K562 (cell line): ENCODE results near the gene UCKL1. TPM values are rescaled to one million over a fixed set of nuclear protein-coding genes. Genes with fewer than 3 reads are reported as not detected.

Experiments used
- ATAC-seq: fragments of 200-7000 bp; cut with Tn5 transposase; 3 replicates; pipeline ENCODE4 v1.9.1; 2020; ENCODE audit warnings: moderate library complexity
- BruUV-seq: library from RNA; stranded (reverse); fragments of 400-500 nt; replicated peaks from 2 replicates; lab custom pipeline; 2021; lab: Mats Ljungman, UMichigan
- CTCF ChIA-PET: fragments of 300-600 bp; formaldehyde crosslinking; extraction: SDS; loops from one replicate; lab custom pipeline; 2021; ENCODE audit warnings: low intra/inter-chr PET ratio; lab: Yijun Ruan, JAX
- POLR2A ChIA-PET: fragments of 300-600, 350-650 bp; sonication (Branson Sonifier 250); formaldehyde crosslinking; extraction: SDS; loops from one replicate; lab custom pipeline; 2021; ENCODE audit warnings: antibody characterized with exemption, inconsistent platforms; lab: Yijun Ruan, JAX
- DNase-seq, 4 experiments: peaks; one replicate each; pipeline versions ENCODE4 v3.0.0 to v3.0.0-alpha.2; 2011 to 2018; ENCODE audit warnings: low spot score in 3 of 4, mixed read lengths in 3 of 4; ENCODE audit errors: extremely low read depth in 1 of 4
- FAIRE-seq: peaks from 2 replicates; lab custom pipeline; 2011; peaks lifted over from hg19 to GRCh38; lab: Jason Lieb, UNC
- H2AFZ ChIP-seq: 2 replicates; pipeline ENCODE4 v1.6.0; 2011; ENCODE audit warnings: low read depth, low read length, control low read depth, inconsistent platforms
- H3K27ac ChIP-seq: fragments of 200-600 bp; 3 replicates; pipeline ENCODE4 v1.8.0; 2011; ENCODE audit warnings: low read depth, mild to moderate bottlenecking, control low read depth, inconsistent platforms, low read length, moderate library complexity, mixed read lengths; ENCODE audit errors: extremely low read depth
- H3K27me3 ChIP-seq, 2 experiments: fragments of 300-600 bp in 1 of 2; 2 replicates in 1 of 2; 3 replicates in 1 of 2; pipeline versions ENCODE4 v1.6.0 to v1.8.0; 2011; ENCODE audit warnings: inconsistent platforms in 2 of 2, low read length in 2 of 2, mild to moderate bottlenecking in 1 of 2, mixed read lengths in 1 of 2, moderate library complexity in 1 of 2; ENCODE audit not compliant: control insufficient read depth in 2 of 2, insufficient read depth in 2 of 2
- H3K36me3 ChIP-seq: fragments of 300-600 bp; 3 replicates; pipeline ENCODE4 v1.8.0; 2011; ENCODE audit warnings: mild to moderate bottlenecking, low read length, inconsistent platforms; ENCODE audit not compliant: control insufficient read depth, insufficient read depth
- H3K4me1 ChIP-seq, 2 experiments: fragments of 200-600 bp in 1 of 2; replicated peaks in 1 of 2; 2 replicates in 1 of 2; 3 replicates in 1 of 2; pipeline versions ENCODE4 v1.5.1 to v1.8.0; 2011; ENCODE audit warnings: inconsistent platforms in 2 of 2, low read length in 2 of 2, mild to moderate bottlenecking in 1 of 2, mixed read lengths in 1 of 2, moderate library complexity in 1 of 2; ENCODE audit not compliant: control insufficient read depth in 2 of 2, insufficient read depth in 2 of 2
- H3K4me2 ChIP-seq: 2 replicates; pipeline ENCODE4 v1.6.1; 2011; ENCODE audit warnings: low read length, control low read depth, inconsistent platforms, mixed read lengths; ENCODE audit not compliant: insufficient read depth
- H3K4me3 ChIP-seq: fragments of 200-600 bp; sonication (generic), shearing (Covaris generic); 2 replicates; pipeline ENCODE4 v1.5.1; 2016; ENCODE audit warnings: control low read depth, inconsistent platforms
- H3K79me2 ChIP-seq: fragments of 200-600 bp; 3 replicates; pipeline ENCODE4 v1.8.0; 2011; ENCODE audit warnings: low read length, inconsistent platforms; ENCODE audit not compliant: control insufficient read depth, insufficient read depth
- H3K9ac ChIP-seq, 2 experiments: 2 replicates each; pipeline versions ENCODE4 v1.6.0 to v1.6.1; 2011; ENCODE audit warnings: low read depth in 2 of 2, low read length in 2 of 2, control low read depth in 1 of 2, inconsistent platforms in 1 of 2, mild to moderate bottlenecking in 1 of 2, mixed read lengths in 1 of 2; ENCODE audit not compliant: insufficient read depth in 1 of 2
- H3K9me1 ChIP-seq: one replicate; pipeline ENCODE4 v1.6.0; 2011; ENCODE audit warnings: inconsistent platforms, mild to moderate bottlenecking, low read length, moderate library complexity; ENCODE audit not compliant: control insufficient read depth, insufficient read depth
- H3K9me3 ChIP-seq: replicated peaks from 2 replicates; pipeline ENCODE4 v1.5.1; 2011; ENCODE audit warnings: low read depth, low read length, inconsistent platforms; ENCODE audit not compliant: control insufficient read depth, insufficient read depth
- H4K20me1 ChIP-seq: replicated peaks from 2 replicates; pipeline ENCODE4 v1.6.1; 2011; ENCODE audit warnings: low read length, inconsistent platforms, mixed read lengths; ENCODE audit not compliant: control insufficient read depth, insufficient read depth
- HEY1 ChIP-seq: fragments of 250-450 bp; sonication (Bioruptor Pico); IDR thresholded peaks from 2 replicates; pipeline ENCODE4 v1.5.0; 2020; ENCODE audit warnings: mild to moderate bottlenecking, moderate library complexity, borderline replicate concordance
- NFIC ChIP-seq: fragments of 450-650 bp; IDR thresholded peaks from 2 replicates; pipeline ENCODE4 v1.6.1; 2017; ENCODE audit warnings: mild to moderate bottlenecking, inconsistent platforms
- POLR2AphosphoS2 ChIP-seq: IDR thresholded peaks from 2 replicates; pipeline ENCODE4 v1.6.1; 2012; ENCODE audit warnings: low read length, improper control_type of control experiment
- POLR2G ChIP-seq: fragments of 200-400 bp; formaldehyde crosslinking; IDR thresholded peaks from 2 replicates; pipeline ENCODE4 v1.6.1; 2017; ENCODE audit warnings: low read depth, mild to moderate bottlenecking, antibody characterized with exemption, low read length, moderate library complexity
- RBM22 ChIP-seq: fragments of 200-400 bp; formaldehyde crosslinking; IDR thresholded peaks from 2 replicates; pipeline ENCODE4 v1.6.1; 2018; ENCODE audit warnings: low read length, low read depth; ENCODE audit not compliant: poor library complexity, severe bottlenecking
- SMARCA4 ChIP-seq: fragments of 450-650 bp; IDR thresholded peaks from 2 replicates; pipeline ENCODE4 v1.6.1; 2016
- SNRNP70 ChIP-seq: fragments of 200-400 bp; formaldehyde crosslinking; optimal IDR thresholded peaks from 2 replicates; pipeline ENCODE3; 2017; ENCODE audit warnings: low read depth, low read length
- WGBS: fragments of 100-300 bp; shearing (Covaris generic); methylation state at CpG from one replicate; pipeline ENCODE4 v1.1.6; 2016; ENCODE audit warnings: low coverage, mixed read lengths; ENCODE audit not compliant: insufficient coverage; ENCODE audit errors: missing lambda C conversion rate; 5-methylcytosine and 5-hydroxymethylcytosine counted together
- in situ Hi-C: fragments of 300-500 bp; cut with MboI; formaldehyde crosslinking; loops from 4 replicates; pipeline ENCODE4 v1.15.0; 2018; ENCODE audit warnings: inconsistent platforms, mixed read lengths
- intact Hi-C: fragments of 100-400 bp; cut with micrococcal nuclease; formaldehyde crosslinking; loops from 2 replicates; pipeline ENCODE4 v1.14.2; 2022
- polyA plus RNA-seq, 8 experiments: library from polyadenylated mRNA; depleted of rRNA in 4 of 8; stranded (reverse) in 5 of 8; unstranded in 3 of 8; fragments of >200 nt; fragmentation: Nextera tagmentation in 2 of 8; fragmentation: Illumina TruSeq in 1 of 8; extraction: Ambion mirVana in 2 of 8; extraction: Trizol in 1 of 8; gene quantifications; 2 replicates each; pipeline versions ENCODE4 v1.2.1 to v1.2.3, GENCODE V29; 2011 to 2014; ENCODE audit warnings: inconsistent platforms in 1 of 8, missing spikeins in 1 of 8
- total RNA-seq, 7 experiments: library from RNA; depleted of rRNA in 6 of 7; stranded (reverse); fragments of >200 nt in 6 of 7; fragmentation: Illumina TruSeq in 2 of 7; extraction: Trizol in 2 of 7; gene quantifications; 2 replicates each; pipeline versions ENCODE4 v1.2.1 to v1.2.3, GENCODE V29; 2011 to 2021; ENCODE audit warnings: low replicate concordance in 1 of 7

Gene UCKL1
- total and polyA plus RNA-seq, 9 of the 15 experiments (the other 6 are each of a cell fraction or from before 2014, with no cell fraction given): 3.1 to 52.8 (median 24.2) TPM

- ChIA-PET POLR2A (interaction anchor here (0.7 kb wide), 1 partner anchor 164 kb away, joined by 3 read pairs; no protein-coding TSS in a partner anchor), CTCF (no interaction called here)
- ATAC-seq (no peak), FAIRE-seq (no peak), DNase-seq (no peak)
- Histone ChIP-seq H3K27me3 (no peaks in the 10 kb centered on the region), H3K4me2 (no peak overlapping the region), H3K79me2 (peaks cover 61% of the 10 kb centered on the region), H3K36me3 (peaks cover 65% of the 10 kb centered on the region; the same call in 2 of the 3 replicates), H3K9me1 (peaks cover 19% of the 10 kb centered on the region), H3K4me3 (no peak overlapping the region), H3K9ac (no peak overlapping the region; a peak in 1 of 4 replicates), H2AFZ (no peak overlapping the region), H4K20me1 (peaks cover 66% of the 10 kb centered on the region), H3K4me1 (peaks cover 26 to 90% of the 10 kb centered on the region in 2 experiments), H3K27ac (no peak overlapping the region), H3K9me3 (no peaks in the 10 kb centered on the region)
- in situ Hi-C loops (no loop called here), intact Hi-C loops (no loop called here)
- BruUV-seq: no TSS peak
- peak; percentile 54 for TF ChIP-seq POLR2G
- TF ChIP-seq NFIC: no peak
- 93% methylated on average over 25 of the region's 39 CpGs for WGBS
Observed at GRCh38 chr20:63945921-63946920, 10.0 kb downstream of the UCKL1 start.

GRCh38 chr20:63945031-63945658 is 11.1 kb downstream of the UCKL1 start:
- no peak for ATAC-seq
- Histone ChIP-seq H3K9me3 (no peaks in the 10 kb centered on the region), H3K27ac (no peak overlapping the region), H3K4me1 (peaks cover 25 to 90% of the 10 kb centered on the region in 2 experiments), H3K27me3 (no peaks in the 10 kb centered on the region), H3K4me2 (no peak overlapping the region), H3K9me1 (peaks cover 18% of the 10 kb centered on the region), H4K20me1 (peaks cover 58% of the 10 kb centered on the region), H3K79me2 (peaks cover 50% of the 10 kb centered on the region), H3K9ac (no peak overlapping the region), H2AFZ (no peak overlapping the region), H3K36me3 (peaks cover 70% of the 10 kb centered on the region; the same call in 2 of the 3 replicates), H3K4me3 (no peak overlapping the region)
- ChIA-PET POLR2A (no interaction called here), CTCF (no interaction called here)
- TF ChIP-seq SMARCA4 (no peak), POLR2AphosphoS2 (no peak), HEY1 (CRISPR knock-in tag) (no peak), SNRNP70 (no peak), RBM22 (peak; percentile 7)
- in situ Hi-C loops: no loop called here
- DNase-seq: no peak
- BruUV-seq: no TSS peak
- 86% methylated on average over 15 of the region's 17 CpGs for WGBS
- intact Hi-C loops: no loop called here
- FAIRE-seq: no peak
